Neural progenitor cell (in vitro differentiated cells): Measurements from ENCODE around the gene CD300LF. TPM values are rescaled to one million over a fixed set of nuclear protein-coding genes. Genes with fewer than 3 reads are reported as not detected.

Experiments used
- DNase-seq: peaks from one replicate; pipeline ENCODE4 v3.0.0-alpha.2; 2016; ENCODE audit warnings: low spot score
- H2AFZ ChIP-seq: fragments of 200-600 bp; sonication (generic); replicated peaks from 2 replicates; pipeline ENCODE4 v1.6.1; 2016; ENCODE audit warnings: antibody characterized with exemption
- H3F3A ChIP-seq: fragments of 200-600 bp; sonication (generic); 2 replicates; pipeline ENCODE4 v1.6.1; 2016; ENCODE audit warnings: antibody characterized with exemption, low read depth
- H3K27ac ChIP-seq: fragments of 200-600 bp; sonication (generic); 2 replicates; pipeline ENCODE4 v1.5.1; 2016; ENCODE audit warnings: mild to moderate bottlenecking
- H3K27me3 ChIP-seq: fragments of 200-600 bp; sonication (generic); 2 replicates; pipeline ENCODE4 v1.6.1; 2016; ENCODE audit warnings: mild to moderate bottlenecking, moderate library complexity
- H3K36me3 ChIP-seq: fragments of 200-600 bp; sonication (generic); 2 replicates; pipeline ENCODE4 v1.5.1; 2016
- H3K4me1 ChIP-seq: fragments of 200-600 bp; sonication (generic); 2 replicates; pipeline ENCODE4 v1.6.1; 2016; ENCODE audit warnings: mixed run types
- H3K4me2 ChIP-seq: fragments of 200-600 bp; sonication (generic); 2 replicates; pipeline ENCODE4 v1.6.1; 2016
- H3K4me3 ChIP-seq: fragments of 200-600 bp; sonication (generic); 2 replicates; pipeline ENCODE4 v1.5.1; 2016
- H3K79me2 ChIP-seq: fragments of 200-600 bp; sonication (generic); 2 replicates; pipeline ENCODE4 v1.6.1; 2016; ENCODE audit warnings: low read depth
- H3K9ac ChIP-seq: fragments of 200-600 bp; sonication (generic); 2 replicates; pipeline ENCODE4 v1.6.1; 2016
- H3K9me3 ChIP-seq: fragments of 200-600 bp; sonication (generic); 2 replicates; pipeline ENCODE4 v1.5.1; 2016; ENCODE audit warnings: low read depth
- H4K20me1 ChIP-seq: fragments of 200-600 bp; sonication (generic); 2 replicates; pipeline ENCODE4 v1.6.1; 2016; ENCODE audit warnings: low read depth
- H3K27ac Mint-ChIP-seq: 3 replicates; pipeline ENCODE4 v1.8.0; 2021; ENCODE audit warnings: mixed read lengths
- H3K27me3 Mint-ChIP-seq: 2 replicates; pipeline ENCODE4 v1.8.0; 2022; ENCODE audit warnings: low read depth, mild to moderate bottlenecking, inconsistent platforms, moderate library complexity, mixed read lengths; ENCODE audit not compliant: insufficient read depth
- H3K36me3 Mint-ChIP-seq: 3 replicates; pipeline ENCODE4 v1.8.0; 2021; ENCODE audit warnings: mixed read lengths
- H3K4me1 Mint-ChIP-seq: 3 replicates; pipeline ENCODE4 v1.8.0; 2021; ENCODE audit warnings: mixed read lengths
- H3K4me3 Mint-ChIP-seq: 3 replicates; pipeline ENCODE4 v1.8.0; 2021; ENCODE audit warnings: mild to moderate bottlenecking, moderate library complexity, mixed read lengths
- H3K9me3 Mint-ChIP-seq: 3 replicates; pipeline ENCODE4 v1.8.0; 2020; ENCODE audit warnings: mixed read lengths
- CTCF ChIP-seq: fragments of 200-600 bp; sonication (generic); IDR thresholded peaks from 2 replicates; pipeline ENCODE4 v1.5.1; 2017; ENCODE audit warnings: antibody characterized with exemption, mild to moderate bottlenecking
- EZH2 ChIP-seq: fragments of 200-600 bp; sonication (generic); IDR thresholded peaks from 2 replicates; pipeline ENCODE4 v1.6.1; 2017; ENCODE audit warnings: antibody characterized with exemption, mild to moderate bottlenecking, moderate library complexity
- EZH2phosphoT487 ChIP-seq: fragments of 200-600 bp; sonication (generic); IDR thresholded peaks from 2 replicates; pipeline ENCODE4 v1.6.1; 2017; ENCODE audit warnings: antibody characterized with exemption
- total RNA-seq: library from RNA; depleted of rRNA; stranded (reverse); fragments of >200 nt; gene quantifications from 2 replicates; pipeline ENCODE4 v1.2.3, GENCODE V29; 2015; ENCODE audit warnings: low replicate concordance

The CD300LF gene
- total RNA-seq, 1 donor from 2014 or later: not detected

DNA sequence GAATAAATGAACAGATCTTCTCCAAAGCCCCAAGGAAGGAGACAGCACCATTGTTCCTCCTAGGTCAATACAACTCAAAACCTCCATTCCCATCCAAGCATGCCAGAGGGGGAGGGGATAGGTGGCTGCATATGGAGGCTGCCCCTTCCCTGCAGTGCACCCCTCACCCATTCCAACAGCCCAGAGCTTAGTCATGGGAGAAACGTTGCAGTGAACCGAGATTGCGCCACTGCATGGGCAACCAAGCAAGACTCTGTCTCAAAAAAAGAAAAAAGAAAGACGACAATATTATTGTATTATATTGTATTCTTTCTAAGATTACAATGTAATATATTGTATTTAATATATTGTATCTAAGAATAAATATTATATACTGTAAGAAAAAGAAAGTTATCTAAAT, 52.8 kb downstream of the CD300LF start:
- peaks cover 27% of the 10 kb centered on the region for H3K27me3 Mint-ChIP-seq
- H3K9me3 Mint-ChIP-seq: no peaks in the 10 kb centered on the region
- H3K4me3 Mint-ChIP-seq: no peak overlapping the region
- no peak overlapping the region for H3K4me3 ChIP-seq
- no peak for DNase-seq
- H3K27me3 ChIP-seq: peaks cover 50% of the 10 kb centered on the region
- H3F3A ChIP-seq: no peaks in the 10 kb centered on the region
- H3K36me3 ChIP-seq: no peaks in the 10 kb centered on the region
- H4K20me1 ChIP-seq: no peaks in the 10 kb centered on the region
- H3K4me1 ChIP-seq: no peaks in the 10 kb centered on the region
- no peaks in the 10 kb centered on the region for H3K4me1 Mint-ChIP-seq
- TF ChIP-seq CTCF (no peak), EZH2phosphoT487 (no peak)
- no peaks in the 10 kb centered on the region for H3K79me2 ChIP-seq
- H3K9me3 ChIP-seq: no peaks in the 10 kb centered on the region
- no peak overlapping the region for H3K4me2 ChIP-seq
- H2AFZ ChIP-seq: no peak overlapping the region
- no peak overlapping the region for H3K9ac ChIP-seq
- H3K36me3 Mint-ChIP-seq: no peaks in the 10 kb centered on the region
- no peak overlapping the region for H3K27ac Mint-ChIP-seq
- H3K27ac ChIP-seq: no peak overlapping the region

- no peak overlapping the region for H3K27ac ChIP-seq
- Mint-ChIP-seq H3K4me3 (no peak overlapping the region), H3K4me1 (no peaks in the 10 kb centered on the region), H3K27ac (no peak overlapping the region), H3K27me3 (peaks cover 20% of the 10 kb centered on the region), H3K9me3 (no peaks in the 10 kb centered on the region), H3K36me3 (no peaks in the 10 kb centered on the region)
- no peak overlapping the region for H3K4me3 ChIP-seq
- no peaks in the 10 kb centered on the region for H3K9me3 ChIP-seq
- no peaks in the 10 kb centered on the region for H3F3A ChIP-seq
- H3K4me1 ChIP-seq: no peaks in the 10 kb centered on the region
- H3K27me3 ChIP-seq: peaks cover 54% of the 10 kb centered on the region
- H3K4me2 ChIP-seq: no peak overlapping the region
- no peak overlapping the region for H2AFZ ChIP-seq
- no peaks in the 10 kb centered on the region for H3K79me2 ChIP-seq
- H3K9ac ChIP-seq: no peak overlapping the region
- no peaks in the 10 kb centered on the region for H4K20me1 ChIP-seq
- no peaks in the 10 kb centered on the region for H3K36me3 ChIP-seq
- TF ChIP-seq CTCF: no peak
- no peak for TF ChIP-seq EZH2
- no peak for TF ChIP-seq EZH2phosphoT487
- no peak for DNase-seq
Measured at GRCh38 chr17:74658620-74659019, 54.1 kb downstream of the CD300LF start.

DNA sequence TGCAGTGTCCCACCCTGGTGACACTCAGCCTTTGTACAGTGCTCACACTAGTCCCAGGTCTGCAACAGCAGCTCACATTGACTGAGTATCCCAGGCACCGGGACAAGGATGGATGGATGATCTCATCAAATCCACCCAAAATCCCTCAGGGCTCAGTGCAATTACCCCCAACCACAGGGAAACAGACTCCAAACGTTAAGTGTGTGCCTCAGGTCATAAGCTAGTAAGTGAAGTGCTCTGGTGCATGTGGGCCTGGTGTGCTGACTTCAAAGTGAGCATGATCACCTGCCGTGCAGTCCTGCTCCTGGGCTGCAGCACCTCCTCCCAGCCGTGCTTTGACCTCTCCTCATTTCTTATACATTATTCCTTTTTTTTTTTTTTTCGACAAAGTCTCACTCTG, 58.0 kb downstream of the CD300LF start:
- no peaks in the 10 kb centered on the region for H3K9me3 Mint-ChIP-seq
- H3K9me3 ChIP-seq: no peaks in the 10 kb centered on the region
- H3K36me3 ChIP-seq: no peaks in the 10 kb centered on the region
- no peak overlapping the region for H3K27ac Mint-ChIP-seq
- H3K4me2 ChIP-seq: no peak overlapping the region
- H3K9ac ChIP-seq: no peak overlapping the region
- peaks cover 81% of the 10 kb centered on the region for H3K27me3 ChIP-seq
- TF ChIP-seq EZH2phosphoT487 (no peak), EZH2 (no peak), CTCF (no peak)
- H3K36me3 Mint-ChIP-seq: no peaks in the 10 kb centered on the region
- no peaks in the 10 kb centered on the region for H4K20me1 ChIP-seq
- no peak overlapping the region for H3K4me3 ChIP-seq
- no peaks in the 10 kb centered on the region for H3K4me1 Mint-ChIP-seq
- no peaks in the 10 kb centered on the region for H3K79me2 ChIP-seq
- H3F3A ChIP-seq: no peaks in the 10 kb centered on the region
- no peaks in the 10 kb centered on the region for H3K4me1 ChIP-seq
- H2AFZ ChIP-seq: no peak overlapping the region
- H3K27me3 Mint-ChIP-seq: peaks cover 33% of the 10 kb centered on the region
- H3K4me3 Mint-ChIP-seq: no peak overlapping the region
- no peak for DNase-seq
- H3K27ac ChIP-seq: no peak overlapping the region

GRCh38 chr17:74652020-74652419, 60.7 kb downstream of the CD300LF start:
- no peaks in the 10 kb centered on the region for H4K20me1 ChIP-seq
- no peak overlapping the region for H3K4me2 ChIP-seq
- H3K79me2 ChIP-seq: no peaks in the 10 kb centered on the region
- H2AFZ ChIP-seq: no peak overlapping the region
- no peaks in the 10 kb centered on the region for H3K9me3 ChIP-seq
- H3K36me3 ChIP-seq: no peaks in the 10 kb centered on the region
- Mint-ChIP-seq H3K4me1 (no peaks in the 10 kb centered on the region), H3K9me3 (no peaks in the 10 kb centered on the region), H3K36me3 (no peaks in the 10 kb centered on the region), H3K4me3 (no peak overlapping the region), H3K27me3 (peaks cover 25% of the 10 kb centered on the region), H3K27ac (no peak overlapping the region)
- H3K4me3 ChIP-seq: no peak overlapping the region
- H3K9ac ChIP-seq: no peak overlapping the region
- TF ChIP-seq CTCF (no peak), EZH2phosphoT487 (no peak), EZH2 (no peak)
- no peaks in the 10 kb centered on the region for H3K4me1 ChIP-seq
- H3K27me3 ChIP-seq: peaks cover 84% of the 10 kb centered on the region
- no peak for DNase-seq
- H3K27ac ChIP-seq: no peak overlapping the region
- H3F3A ChIP-seq: no peaks in the 10 kb centered on the region
